GM11168 (cell line): ENCODE data around the gene GRIN2A.

Experiments used
- in situ Hi-C: fragments of 300-500 bp; cut with MboI; formaldehyde crosslinking; loops from one replicate; pipeline ENCODE4 v1.12.0; 2022; ENCODE audit warnings: low sequenced_read_pairs; ENCODE audit not compliant: unreplicated experiment

The GRIN2A gene

DNA sequence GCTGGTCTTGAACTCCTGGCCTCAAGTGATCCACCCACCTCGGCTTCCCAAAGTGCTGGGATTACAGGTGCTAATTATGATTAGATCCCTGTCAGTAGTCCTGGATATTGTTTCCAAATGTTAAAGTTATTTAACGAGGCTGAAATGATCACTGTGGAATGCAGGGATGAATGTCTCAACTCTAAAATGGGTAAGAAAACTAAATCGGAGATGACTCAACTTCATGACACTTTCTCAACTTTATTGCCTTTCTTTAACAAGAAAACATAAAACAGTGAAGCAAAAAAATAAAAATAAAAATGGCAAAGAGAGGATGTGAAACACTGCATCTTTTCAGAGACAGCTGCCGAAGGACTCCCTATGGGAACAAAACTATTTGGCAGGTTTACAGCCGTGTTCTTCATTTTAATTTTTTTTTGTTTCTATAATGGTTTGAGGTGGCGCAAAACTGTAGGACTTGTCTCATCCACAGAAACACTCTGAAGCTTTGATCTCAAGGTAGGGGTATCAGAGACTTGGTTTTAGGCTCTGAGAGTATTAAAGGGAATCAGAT lies 382.0 kb downstream of the GRIN2A start:
- in situ Hi-C loops: no loop called here

DNA sequence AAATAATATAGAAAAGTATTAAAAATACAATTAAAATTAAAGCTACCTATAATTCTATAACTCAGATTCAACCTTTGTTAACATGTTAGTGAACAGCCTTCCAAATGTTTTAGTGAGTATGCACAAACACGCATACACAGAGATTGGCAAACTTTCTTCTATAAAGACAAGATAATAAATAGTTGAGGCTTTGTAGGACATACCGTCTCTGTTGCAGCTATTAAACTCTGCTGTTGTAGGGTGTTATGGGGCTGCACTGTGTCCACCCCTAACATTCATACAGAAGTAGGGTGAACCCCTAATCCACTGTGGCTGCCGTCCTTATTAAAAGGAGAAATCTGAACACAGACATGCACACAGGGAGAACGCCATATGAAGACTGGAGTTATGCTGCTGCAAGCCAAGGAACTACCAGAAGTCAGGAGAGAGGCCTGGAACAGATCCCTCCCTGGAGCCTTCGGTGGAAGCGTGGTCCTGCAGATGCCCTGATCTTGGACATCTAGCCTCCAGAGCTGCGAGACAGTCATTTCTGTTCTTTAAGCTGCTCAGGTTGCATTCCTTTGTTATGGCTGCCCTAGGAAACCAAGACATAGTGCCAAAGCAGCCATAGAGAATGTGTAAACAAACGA lies 383.2 kb downstream of the GRIN2A start:
- in situ Hi-C loops: no loop called here

DNA sequence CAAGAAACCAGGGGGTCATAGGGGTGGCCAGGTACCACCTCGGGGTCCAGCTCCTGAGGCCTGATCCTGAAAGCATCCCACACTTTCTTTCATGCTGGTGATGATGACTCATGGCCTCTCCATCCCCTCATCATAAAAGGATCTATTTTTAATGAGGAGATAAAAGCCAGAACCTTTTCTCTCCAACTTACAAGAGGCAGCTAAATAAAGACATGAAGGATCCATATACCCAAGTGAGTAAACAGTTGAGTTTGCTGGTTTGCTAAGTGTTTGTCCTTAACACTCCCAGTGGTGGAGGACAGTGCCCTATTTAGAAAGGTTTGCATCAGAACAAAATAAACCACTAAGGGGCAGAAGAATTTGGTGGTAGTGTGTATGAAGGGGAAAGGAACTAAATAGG lies 383.8 kb downstream of the GRIN2A start:
- in situ Hi-C loops: no loop called here

DNA sequence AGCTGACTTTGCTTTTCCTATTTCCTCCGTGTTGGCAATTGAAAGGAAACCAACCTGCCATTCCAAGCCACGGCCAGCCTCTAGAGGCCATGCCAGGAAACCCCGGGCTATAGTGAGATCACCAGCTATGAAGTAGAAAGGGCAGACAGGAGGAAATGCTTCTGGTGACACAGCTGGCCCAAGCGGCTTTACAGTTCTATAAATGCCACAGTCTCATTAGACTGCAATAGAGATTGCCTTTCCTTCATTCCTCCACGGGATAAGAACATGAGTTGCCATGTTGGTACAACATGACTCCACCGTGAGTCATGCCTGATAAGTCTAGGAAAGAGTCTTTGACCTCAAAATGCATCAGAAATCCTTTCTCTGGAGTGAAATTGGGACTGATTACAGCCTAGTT lies 384.9 kb downstream of the GRIN2A start:
- in situ Hi-C loops: no loop called here

DNA sequence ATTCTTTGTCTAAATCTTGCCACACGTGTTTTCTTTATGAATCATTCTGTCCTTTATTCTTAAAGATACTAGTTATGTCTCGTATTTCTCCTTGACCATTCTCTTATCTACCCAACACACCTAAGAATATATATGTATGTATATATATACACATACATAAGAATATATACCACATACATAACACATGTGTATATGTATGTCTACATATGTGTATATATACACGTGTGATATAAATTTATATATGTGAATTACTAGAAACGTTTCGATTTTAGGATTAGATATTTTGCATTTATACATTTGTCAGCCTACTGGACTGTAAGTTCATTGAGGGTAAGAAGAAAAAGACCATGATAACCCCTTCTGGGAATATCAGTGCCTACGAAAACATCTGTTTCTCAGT lies 388.6 kb downstream of the GRIN2A start:
- in situ Hi-C loops: no loop called here

DNA sequence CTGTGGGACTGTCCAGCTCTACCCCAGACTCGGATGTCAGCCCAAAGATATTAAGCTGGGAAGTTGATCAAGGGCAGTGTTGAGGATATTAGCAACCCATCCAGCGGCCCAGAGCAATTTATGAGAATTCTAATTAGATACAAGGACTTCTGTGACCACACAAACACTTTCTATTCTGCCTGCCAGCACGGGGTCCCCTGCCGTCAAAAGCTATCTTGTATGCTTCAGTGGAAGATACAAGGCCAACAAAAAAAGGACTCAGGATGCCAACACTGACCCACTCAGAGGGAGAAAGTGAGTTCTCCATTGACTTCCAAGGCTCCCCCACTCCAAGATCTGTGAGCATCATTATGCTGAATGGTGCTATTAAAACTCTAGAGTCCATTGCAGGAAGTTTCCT lies 390.7 kb downstream of the GRIN2A start:
- in situ Hi-C loops: no loop called here

DNA sequence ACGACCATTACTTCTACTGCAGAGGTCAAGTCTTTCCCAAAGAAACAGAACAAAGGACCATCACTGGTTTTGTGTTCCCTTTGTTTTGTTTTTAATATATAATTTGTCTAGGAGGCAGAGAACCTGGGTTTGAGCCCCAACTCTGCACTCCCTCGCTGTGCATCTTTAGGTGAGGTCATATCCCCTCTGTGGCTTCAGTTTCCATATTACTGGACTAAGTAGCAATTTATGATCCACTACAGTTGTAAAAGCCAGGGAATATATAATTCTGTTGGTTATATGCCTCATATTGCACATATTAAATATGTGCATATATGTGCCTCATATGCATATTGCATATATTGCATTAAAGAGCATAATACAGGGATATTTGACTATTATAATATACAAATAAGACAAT lies 392.0 kb downstream of the GRIN2A start:
- in situ Hi-C loops: no loop called here

DNA sequence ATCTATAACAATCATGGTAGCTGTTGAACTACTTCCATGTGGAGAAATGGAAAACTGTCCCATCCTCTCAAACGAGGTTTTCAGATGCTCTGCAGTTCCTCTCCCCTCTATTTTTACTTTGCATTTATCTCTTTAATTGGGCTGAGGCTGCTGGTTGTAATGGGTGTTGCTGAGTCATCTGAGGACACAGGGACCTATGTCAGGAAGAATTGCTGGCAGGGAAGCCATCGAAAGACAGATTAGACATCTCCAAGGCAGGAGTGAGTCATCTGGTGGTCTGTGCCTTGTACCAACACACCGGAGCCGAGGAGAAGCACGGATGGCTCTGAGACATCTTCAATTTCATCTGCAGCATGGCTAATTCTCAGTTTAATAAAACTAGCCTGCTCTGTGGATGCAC lies 394.5 kb downstream of the GRIN2A start:
- in situ Hi-C loops: no loop called here

DNA sequence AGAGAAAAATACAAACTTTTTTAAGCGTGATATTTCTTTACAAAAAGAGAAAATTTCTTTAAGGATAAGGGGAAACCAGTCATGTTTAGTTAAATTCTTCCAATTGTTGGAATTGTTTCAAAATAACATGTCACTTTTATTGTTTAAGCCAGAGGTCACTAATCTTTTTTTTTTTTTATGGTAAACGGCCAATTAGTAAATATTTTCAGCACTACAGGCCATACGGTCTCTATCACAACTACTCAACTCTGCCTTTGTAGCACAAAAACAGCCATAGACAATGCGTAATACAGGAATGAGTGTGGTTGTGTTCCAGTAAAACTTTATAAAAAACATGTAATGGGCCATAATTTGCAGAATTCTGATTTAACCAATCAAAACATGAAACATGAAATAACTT lies 401.4 kb downstream of the GRIN2A start:
- in situ Hi-C loops: no loop called here

DNA sequence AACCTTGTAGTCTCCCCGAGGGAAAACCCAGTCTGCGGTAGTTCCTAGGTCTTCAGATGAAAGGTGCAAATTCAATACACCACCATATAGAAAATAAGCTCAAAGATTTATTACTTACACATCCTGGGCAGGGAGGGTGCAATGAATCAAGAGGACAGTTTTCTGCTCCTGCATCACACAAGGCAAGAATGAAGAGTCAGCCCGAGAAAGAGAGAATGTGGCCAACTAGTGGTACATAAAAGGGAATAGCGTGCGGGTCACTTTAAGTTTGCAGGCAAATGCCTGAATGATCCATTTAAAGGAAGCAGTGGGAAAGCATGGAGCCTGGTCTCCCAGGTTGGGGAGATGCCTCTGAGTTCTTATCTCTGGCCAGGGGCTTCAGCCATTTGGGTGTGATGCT lies 403.4 kb downstream of the GRIN2A start:
- in situ Hi-C loops: no loop called here

DNA sequence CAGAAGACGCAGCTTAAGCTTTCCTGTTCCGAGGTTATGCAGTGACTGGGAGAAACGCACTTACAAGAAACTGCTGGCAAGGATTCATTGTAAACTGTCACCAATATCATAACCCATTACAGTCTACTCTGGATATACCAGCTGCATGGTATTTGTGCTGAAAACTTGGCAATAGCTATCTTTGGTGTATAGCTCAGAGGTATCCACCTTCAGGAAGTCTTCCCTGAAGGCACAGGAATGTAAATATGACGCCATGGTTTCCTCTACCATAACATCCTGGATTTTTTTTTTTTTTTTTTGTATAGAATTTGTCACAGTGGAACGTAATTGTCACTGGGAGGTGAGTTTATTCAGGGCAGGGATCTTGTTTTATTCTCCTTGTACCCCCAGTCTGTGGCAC lies 406.2 kb downstream of the GRIN2A start:
- in situ Hi-C loops: no loop called here

DNA sequence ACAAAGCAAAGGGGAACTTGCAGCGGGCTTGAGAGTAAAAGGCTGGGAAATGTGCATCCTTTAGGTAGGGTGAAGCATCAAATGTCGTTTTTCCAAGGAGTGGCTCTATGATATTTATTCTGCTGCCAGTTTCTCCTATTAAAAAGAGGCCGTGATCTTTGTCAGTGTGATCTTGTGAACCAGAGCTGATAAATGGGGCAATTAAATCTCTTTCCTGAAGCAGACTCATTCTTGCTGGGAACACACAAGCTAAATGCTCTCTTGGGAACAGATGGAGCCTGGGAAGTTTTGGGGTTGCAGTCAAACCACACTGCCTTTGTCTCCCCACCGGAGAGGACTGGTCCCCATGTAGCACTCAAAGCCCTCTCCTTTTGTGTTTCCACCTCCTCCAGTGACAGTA lies 408.9 kb downstream of the GRIN2A start:
- in situ Hi-C loops: no loop called here

DNA sequence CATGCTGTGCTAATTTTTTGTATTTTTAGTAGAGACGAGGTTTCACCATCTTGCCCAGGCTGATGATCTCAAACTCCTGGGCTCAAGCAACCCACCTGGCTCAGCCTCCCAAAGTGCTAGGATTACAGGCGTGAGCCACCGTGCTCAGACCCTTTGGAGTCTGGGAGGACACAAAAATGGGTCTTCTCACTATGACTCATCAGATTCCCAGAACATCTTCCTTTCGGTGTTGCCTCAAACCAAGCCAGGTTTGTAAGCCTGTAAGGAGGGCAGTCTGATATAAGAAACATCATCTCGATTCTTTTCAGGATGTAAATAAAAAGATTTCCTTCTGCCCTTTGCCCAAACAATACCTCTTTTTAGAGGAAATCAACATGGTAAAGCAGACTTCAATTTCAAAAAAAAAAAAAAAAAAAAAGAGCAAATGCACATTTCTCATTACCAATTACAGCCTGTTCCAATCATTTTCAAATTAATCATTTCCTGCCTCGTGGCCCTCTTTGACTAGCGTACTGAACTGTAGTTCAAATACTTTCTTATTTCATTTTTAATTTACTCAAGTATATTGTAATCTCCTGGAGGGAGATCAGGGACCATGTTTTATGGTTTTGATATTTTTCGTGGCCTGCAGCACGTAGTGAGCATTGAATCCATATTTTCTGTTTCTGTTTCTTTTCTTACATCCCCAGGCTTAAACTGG lies 409.6 kb downstream of the GRIN2A start:
- in situ Hi-C loops: no loop called here

DNA sequence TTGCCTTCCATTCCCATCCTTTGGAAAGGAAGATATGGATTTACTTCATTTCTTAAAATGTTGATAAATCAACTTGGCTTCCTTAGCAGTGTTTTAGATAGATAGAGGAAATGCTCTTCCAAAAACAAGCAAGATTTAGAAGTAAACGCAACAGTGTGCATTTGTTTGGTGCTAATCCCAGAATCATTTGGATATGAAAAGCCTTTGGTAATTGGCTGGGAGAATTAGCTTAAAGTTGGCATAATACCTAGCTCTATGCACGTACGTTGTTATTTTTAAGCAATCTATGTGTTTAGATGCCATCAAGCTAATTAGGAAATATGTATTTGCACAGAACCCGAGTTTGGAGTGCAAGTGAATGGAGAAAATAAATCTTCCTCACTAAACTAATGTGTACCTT lies 415.3 kb downstream of the GRIN2A start:
- in situ Hi-C loops: no loop called here

DNA sequence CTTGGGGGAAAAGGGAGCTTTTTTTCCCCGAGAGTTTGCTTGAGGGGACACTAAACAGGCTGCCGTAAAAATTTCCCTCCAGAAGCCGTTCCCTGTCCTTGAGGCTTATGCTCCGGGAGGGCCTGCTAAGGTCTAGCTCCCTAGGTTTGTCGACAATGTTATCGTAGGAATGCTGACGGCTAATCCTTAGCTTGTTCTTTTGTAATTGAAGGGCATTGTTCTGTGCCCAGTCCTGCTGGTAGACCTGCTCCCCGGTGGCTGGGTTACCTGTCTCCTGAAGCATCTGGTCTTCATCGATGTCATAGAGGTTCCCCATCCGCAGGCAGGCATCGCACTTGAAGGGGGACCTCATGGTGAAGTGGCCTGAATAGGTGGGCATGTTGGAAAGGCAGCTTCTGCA lies 418.7 kb downstream of the GRIN2A start:
- in situ Hi-C loops: no loop called here

DNA sequence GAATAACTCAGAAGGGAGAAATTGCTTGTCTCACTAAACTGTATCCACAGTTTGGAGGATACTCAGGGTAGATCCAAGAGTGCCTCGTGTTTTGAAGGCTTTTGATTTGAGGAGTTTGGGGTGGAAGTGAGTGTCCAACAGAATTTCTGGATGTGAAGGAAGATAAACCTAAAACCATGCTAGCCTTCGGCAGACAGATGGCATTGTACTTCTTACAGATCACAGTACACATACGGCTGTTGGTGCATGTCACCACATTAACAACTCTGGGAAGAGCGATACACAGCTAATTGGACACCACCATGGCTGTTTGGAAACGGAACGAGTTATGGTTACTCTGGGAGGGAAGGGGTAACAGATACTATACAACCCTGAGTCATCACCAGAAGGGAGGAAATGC lies 420.4 kb downstream of the GRIN2A start:
- in situ Hi-C loops: no loop called here

DNA sequence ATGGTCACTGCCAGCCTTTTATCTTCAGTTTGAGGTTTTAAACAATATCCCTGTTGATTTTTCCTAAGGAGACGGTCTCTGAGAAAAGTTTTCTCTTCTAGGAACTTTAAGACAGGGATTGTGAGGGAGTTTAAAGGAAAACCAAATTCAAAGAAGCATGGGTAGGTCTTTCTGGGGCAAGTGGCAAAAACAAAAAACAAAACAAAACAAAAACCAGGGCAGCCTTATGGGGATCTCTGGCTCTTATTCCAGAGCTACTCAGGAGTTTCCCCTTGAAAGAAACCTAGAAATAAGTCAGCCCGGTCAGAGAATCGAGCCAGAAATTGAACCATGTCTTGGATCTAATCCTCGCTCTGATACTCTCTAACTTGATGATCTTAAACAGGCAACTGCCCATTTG lies 424.5 kb downstream of the GRIN2A start:
- in situ Hi-C loops: no loop called here

DNA sequence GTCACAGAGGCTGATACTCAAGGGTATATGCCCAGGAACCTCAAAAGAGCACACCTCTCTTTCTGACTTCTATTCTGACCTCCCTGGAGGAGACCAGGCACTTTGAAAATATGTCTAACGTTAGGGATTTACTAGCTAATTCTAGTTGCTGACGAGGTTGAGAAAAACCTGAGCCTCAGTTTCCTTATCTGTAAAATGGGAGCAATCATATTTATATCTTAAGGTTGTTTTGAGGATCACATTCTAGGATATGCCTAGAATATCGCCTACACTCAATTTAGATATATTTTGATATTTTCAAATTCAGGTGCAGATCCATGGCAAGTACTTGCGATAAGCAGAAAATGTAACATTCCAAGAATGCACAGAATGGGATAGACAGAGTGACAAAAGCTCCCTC lies 425.8 kb downstream of the GRIN2A start:
- in situ Hi-C loops: no loop called here

DNA sequence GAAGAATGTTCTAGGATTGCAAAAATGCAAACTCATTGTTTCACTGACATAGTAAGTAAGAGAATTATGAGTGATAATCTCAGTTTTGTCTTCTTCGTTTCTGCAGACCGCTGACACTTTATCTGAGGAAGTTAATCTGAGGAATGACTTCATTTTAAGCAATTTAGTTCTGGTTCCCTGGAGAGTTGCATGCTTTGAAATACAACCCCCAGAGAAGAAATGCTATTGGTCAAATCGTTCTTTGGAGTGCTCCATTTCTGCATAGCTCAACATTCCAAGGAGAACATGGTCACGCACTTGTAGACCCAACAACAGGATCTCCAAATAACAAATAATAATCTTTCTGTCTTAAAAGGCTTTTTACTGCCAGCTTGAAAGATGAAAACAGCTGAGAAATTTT lies 427.1 kb downstream of the GRIN2A start:
- in situ Hi-C loops: no loop called here

DNA sequence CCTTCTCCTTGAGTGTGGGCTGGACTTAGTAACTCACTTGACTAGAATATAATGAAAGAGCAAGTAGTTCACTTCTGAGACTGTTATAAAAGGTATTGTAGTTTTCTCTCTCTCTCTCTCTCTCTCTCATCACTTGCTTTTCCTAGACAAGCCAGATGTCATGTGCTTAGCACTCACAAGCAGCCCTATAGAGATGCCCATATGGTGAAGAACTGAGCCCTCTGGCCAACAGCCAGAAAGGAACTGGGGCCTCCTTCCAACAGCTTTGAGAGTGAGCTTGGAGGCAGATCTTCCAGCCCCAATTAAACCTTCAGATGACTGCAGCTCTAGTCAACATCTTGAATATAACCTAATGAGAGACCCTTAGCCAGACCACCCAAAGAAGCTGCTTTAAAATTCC lies 440.5 kb downstream of the GRIN2A start:
- in situ Hi-C loops: no loop called here

DNA sequence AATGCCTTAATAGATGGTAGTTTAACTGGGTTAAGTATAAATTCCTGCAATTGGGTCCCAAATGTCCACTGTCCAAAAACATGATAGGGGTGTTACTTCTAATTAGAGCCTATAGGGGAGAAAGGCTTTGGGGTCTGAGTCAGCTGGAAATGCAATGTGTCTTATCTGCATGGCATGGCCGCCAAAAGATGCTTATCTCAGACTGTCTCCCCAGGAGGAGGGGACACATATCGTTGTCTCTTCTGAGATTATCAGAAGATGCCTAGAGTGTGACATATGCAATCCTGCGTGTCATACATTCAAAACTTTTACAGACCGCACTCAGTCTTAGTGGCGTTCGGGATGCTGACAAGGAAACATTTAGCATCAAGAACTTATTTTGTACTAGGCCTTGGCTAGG lies 442.9 kb downstream of the GRIN2A start:
- in situ Hi-C loops: no loop called here

DNA sequence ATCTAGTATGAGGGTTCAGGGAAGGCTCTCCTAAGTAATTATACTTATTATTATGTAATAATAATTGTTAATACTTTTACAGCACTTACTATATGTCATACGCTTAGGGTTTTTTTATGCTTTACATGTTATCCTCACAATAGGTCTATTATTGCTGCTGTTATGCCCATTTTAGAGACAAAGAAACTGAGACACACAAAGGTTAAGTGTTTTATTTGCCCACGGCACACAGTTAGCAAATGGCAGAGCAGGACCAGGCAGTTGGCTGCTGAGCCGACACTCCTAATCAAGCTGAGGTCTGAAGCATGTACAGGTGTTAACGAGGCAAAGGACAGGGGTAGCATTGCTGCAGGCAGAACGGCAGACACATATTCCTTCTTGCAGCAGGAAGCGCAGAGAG lies 443.5 kb downstream of the GRIN2A start:
- in situ Hi-C loops: no loop called here
